ENCODE results near the gene CYBA. TPM values are rescaled to one million over a fixed set of nuclear protein-coding genes. Genes with fewer than 3 reads are reported as not detected.
A peak's percentile ranks its signal among the peaks of the same experiment; 100 is the strongest.
"Not testable (repeated sequence)": the region's sequence is repeated elsewhere in the genome, so short reads cannot be mapped to it uniquely, and the experiment has no call there.

The CYBA gene
- total RNA-seq, 1 donor from 2014 or later, result 1.0 TPM

DNA sequence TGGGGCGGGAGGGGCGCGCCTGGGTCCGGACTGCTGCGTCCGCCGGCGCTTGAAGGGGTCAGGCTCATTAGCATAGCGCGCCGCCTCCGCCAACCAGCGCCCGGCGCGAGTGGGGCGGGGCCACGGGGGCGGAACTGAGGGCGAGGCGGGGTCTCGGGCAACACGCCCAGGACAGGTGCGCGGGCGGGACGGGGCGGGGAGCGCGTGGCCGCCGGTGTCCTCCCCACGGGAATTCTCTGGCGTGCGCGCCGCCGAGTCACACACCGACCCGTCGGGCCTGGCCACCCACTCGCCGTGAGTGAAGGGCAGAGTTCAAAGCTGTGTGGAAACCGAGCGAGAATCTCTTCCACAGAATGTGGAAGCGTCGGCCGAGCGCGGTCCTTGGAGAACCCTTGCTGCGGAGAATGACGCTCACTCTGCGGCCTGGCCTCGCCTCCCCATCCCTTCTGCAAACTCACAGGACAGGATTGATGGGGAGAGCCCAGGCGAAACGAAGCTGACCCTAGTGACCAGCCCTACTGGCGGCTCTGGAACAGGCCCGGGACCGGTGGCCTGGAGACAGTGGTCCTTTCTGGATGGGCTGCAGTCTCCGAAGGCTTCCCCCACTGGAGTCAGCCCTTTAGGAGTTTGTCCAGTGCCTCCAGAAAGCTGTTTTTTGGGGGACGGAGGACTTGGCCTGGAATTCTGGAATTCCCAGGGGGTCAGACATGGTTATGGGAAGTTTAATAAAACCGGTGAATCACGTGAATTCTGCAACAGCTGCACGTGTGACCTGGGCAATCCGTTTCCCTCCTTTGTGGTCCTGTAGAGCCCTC lies 35.8 kb upstream of the CYBA start, which contains the start of gene SNAI3:
SNAI3 (minus strand) TSS at position 69 of the 815 bp plus-strand sequence. CDS start 101 bp downstream, outside the sequence.
- peak; percentile 79 for DNase-seq (ENCODE audit: low read depth)

DNA sequence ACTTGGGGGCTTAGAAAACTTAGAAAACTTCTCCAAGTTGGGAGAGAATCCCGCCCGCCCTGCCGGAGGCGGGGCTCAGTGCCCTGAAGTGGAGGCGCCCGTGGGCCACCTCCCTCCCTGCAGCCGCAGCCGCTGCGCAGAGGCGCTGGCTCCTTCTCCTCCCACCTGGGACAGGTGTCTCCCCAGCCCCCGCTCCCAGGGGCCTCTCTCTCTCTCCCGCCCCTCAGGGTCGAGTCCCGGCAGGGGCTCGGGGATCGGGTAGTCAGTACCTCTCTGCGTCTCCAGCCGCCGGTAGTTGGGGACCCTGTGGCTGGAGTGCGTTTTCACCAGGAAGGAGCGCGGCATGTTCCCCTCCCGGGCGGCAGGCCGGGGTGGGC lies 35.2 kb upstream of the CYBA start:
- DNase-seq (ENCODE audit: low read depth), result no peak

DNA sequence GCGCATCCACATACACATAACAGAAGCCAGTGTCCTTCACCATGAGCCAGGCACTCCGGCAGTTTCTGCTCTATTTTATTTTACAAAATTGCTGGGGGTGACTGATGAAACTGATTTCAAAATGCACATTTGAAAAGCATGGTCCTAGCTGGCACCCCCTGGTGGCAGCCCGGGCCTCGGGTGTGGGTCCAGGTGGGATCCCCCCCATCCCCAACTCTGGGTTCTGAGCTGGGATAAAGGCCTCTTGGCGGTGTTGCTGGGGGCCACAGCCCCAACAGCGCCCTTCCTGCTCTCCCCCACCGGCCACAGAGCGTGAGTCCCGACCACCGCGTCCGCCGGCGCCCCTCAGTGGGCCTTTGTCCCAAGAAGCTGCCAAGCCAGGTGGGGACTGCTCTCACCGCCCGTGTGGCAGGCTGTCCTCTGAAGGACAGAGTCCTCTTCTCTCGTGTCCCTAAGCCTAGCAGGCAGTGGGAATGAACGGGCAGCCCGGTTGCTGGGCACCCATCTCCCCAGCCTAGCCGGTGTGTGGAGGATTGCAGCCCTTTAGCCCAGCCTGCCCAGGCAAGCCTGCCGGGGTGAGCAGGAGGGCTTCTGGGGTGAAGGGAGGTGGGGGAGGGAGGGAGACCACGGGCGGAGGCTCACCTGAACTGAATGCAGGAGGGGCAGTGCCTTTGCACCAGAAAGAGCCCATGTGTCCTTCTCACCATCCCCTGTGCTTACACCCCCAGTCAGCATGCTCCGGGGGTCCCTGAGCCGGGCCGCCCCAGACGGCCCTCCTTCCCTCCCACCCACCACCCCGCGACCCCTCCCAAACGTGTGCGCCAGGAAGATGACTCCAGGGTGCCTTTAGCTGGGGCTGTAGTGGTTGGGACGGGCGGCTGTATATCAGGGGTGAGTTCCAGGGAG lies 34.6 kb upstream of the CYBA start:
- peak; percentile 35 for DNase-seq (ENCODE audit: low read depth)

DNA sequence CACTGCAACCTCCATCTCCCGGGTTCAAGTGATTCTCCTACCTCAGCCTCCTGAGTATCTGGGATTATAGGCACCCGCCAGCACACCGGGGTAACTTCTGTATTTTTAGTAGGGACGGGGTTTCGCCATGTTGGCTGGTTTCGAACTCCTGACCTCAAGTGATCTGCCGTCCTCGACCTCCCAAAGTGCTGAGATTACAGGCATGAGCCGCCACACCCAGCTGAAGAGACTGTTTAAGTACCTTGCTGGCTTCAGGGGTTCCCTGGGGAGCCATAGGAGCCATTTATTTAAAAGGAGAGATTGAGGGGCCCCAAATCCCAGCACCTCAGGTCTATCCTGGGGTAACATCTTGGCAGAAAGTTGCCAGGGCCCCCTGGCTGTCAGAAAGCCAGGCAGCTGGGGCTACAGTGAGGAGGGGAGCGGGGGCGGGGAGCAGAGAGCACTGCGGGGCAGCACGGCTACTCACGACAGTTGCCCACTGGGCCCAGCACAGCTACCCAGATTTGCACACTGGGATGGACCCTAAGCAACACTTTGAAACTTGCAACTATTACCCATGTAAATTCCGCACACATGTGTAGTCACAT lies 33.8 kb upstream of the CYBA start:
- DNase-seq (ENCODE audit: low read depth), result no peak

DNA sequence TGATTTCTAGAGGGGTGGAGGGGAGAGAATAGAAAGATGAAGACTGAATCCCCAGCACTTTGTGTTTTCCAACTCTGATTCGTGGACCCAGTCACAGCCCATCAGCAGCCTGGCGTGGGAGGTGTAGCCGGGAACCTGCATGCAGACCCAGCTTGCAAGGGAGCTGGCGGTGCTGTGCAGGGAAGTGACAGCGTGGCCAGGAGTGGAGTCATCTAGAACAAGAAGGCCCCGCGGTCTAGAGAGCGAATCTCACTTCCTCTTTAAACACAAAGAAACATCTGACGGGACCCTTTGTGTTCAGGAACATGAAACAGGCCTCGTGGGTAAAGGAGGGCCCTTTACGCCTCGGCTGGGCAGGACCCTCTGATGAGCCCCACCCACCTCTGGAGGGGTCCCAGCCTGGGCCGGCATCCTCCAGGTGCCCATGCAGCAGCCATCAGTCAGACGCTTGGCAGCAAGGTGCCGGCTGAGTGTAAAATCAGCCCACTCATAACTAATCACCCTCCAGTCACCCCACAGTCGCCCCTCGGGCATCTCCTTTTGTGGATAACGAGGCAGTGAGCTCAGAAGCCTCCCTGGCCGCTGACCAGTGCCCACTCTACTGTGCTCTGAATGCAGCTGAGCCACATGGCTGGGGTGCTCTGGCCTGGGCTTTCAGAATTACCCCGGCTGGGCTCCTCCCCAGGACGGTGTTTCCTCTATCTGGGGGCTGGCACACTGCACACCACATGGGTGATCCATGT lies 31.0 kb upstream of the CYBA start:
- DNase-seq (ENCODE audit: low read depth), result no peak

DNA sequence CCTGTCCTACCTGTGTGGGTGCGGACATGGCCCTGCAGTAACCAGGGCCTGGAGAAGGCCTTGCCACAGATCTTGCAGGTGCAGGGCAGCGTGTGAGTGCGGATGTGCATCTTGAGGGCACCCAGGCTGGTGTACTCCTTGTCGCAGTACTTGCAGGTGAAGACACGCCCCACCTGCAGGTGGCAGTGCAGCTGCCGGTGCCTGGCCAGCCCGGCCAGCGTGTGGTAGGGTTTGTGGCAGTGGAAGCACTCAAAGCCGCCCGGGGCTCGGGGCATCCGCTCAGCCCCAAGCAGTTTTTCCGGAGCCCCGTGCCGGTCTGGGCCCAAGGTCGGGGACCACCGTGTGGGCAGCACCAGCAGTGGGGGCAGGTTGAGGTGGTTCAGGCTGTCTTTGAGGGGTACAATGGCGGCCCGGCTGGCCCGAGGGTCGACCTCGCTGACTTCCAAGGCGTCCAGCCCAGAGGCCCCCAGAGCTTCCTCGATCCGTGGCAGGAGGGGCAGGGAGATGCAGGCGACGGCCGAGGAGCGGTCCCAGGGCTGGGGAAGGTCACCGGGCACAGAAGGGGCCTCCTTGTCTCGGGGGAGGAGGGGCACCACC lies 30.3 kb upstream of the CYBA start:
- DNase-seq (ENCODE audit: low read depth), result no peak

DNA sequence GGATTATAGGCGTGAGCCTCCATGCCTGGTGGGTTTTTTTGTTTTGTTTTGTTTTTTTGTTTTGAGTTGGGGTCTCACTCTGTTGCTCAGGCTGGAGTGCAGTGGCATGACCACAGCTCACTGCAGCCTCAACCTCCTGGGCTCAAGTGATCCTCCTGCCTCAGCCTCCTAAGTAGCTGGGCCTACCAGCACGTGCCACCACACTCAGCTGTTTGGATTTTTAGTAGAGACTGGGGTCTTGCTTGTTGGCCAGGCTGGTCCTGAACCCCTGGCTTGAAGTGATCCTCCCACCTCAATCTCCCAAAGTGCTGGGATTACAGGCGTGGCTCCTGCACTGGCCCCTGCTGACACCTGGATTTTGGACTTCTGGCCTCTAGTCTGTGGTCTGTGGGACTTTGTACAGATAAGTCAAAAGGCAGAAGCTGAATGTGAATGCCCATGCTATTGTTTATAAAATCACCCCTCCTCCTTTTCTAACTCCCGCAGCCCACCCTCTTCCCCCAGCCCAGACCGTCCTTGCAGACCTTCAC lies 29.8 kb upstream of the CYBA start:
- DNase-seq (ENCODE audit: low read depth), result no peak

DNA sequence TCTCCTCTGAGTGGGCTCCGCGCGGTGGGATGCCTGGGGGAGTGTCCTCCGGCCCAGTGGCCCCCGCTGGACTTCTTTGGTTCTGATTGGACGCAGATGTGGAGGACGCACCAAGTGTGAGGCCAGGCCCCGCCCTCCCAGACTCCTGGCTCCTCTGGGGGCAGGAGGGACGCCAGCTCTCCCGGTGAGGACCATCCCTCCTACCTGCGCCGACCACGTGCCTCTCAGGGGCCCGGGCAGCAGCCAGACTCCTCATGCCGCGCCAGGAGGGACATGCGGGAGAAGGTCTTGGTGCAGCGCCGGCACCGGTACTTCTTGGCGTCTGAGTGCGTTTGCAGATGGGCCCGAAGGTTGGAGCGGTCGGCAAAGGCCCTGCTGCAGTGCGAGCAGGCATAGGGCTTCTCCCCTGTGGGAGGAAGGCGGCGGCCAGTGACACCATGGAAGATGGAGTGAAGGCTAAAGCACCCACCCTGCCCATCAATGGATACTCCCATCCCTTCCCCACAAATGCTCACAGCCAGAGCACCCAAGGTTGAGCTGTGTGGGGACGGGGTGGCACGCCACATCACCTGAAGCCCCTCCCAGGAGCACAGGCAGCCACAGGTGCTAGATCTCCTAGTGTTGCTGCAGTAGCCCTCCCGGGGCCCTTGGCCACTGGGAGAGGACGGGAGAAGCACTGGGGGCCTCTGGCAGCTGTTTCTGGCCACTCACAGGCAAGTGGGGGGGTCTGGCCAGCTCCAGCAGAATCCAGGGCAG lies 27.5 kb upstream of the CYBA start:
- DNase-seq (ENCODE audit: low read depth), result no peak

DNA sequence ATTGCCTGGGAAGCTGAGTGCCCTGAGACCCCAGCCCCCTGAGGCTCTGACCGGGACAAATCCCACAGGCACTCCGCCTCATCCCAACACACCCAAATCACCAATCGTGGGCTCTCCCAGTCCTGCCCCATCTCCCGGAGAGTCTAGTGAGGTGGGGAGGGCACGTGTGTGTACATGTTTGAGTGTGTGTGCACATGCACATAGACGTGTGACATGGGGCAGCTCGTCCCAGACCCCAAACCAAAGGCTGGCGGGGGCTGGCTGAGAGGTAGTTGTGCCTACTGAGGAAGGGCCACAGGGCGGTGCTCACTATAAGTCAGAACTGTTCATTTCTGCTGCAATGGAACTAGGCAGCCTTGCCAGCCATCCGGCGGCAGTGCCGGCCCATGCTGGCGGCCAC lies 26.9 kb upstream of the CYBA start:
- DNase-seq (ENCODE audit: low read depth), result no peak

DNA sequence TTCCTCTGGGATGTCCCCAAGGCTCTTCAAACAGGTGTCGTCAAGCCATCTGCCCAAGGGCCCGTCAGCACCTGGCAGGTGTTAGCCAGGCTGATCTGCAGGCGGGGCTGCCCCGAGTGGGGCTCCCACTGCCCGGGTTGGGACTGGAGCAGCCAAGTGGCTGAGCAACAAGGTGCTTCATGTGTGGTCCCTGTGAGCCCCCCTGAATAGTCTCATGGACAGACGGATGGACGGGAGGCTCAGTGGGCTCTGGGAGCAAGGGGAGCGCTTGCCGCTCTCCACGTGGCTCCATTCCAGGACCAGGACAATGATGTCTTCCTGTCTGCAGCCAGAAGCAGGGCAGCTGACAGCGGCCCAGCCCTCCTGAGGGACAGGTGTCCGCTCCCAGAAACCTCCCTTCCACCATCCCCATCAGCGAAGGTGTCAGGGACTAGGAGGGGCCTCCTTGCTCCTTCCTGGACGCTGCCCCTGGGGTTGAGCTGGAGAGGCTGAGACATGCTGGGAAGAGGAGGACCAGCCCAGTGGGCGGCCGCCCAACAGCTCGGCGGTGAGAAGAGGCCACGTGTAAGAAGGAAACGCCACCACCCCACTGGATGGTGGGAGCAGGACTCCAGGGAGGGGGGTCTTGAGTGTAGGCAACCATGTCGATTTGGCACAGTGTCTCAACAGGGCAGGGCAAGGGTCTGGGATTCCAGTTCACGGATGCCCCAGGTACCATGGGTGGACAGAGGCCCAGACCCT lies 25.8 kb upstream of the CYBA start:
- no peak for DNase-seq (ENCODE audit: low read depth)

DNA sequence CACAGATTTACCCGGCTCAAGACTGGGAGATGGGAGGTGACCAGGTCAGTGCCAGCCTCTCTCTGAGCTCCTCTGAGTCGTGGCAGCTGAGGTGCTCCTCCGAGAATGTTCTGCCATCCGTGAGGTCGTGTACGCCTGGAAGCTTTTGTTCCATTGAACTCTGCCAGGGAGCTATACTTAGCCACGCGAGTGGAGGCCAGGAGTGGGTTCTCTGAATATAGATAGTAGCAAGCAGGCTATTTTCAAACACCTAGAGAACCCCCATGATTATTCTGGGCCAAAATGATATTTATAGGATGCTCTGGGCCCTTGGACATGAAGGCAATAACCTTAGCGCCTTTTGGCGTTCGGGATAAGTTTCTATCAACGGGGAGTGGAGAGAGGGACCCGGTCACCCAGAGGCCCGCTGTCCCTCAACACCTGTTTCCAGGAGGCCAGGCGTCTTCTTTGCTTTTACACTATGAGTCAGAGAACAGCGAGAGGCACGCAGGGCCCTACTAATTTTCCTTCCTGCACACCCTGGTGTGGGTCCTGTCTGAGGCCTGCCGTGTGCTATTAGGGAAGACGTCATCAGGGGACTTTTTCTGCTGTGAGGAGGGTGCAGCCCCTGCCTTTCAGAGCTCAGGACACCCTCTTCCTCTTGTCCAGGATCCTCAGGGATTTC lies 23.0 kb upstream of the CYBA start:
- DNase-seq (ENCODE audit: low read depth), result peak; percentile 71

DNA sequence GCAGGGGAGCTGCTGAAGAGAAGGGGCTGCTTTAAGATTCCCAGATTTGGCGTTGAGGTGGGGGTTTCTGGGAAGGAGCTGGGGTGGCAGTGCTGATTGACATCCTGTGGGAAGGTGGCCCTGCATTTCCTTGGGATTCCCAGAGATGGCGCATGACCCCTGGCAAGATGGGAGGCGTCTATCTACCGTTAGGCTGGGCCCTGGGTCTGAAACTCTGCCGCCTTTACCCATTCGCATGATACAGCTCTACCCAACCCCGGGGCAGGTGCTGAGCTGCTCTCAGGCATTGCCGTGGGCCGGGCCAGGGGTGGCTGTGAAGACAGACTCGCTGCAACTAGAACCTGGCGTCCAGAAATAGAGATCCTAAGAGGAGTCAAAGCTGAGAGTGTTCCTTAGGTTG lies 21.9 kb upstream of the CYBA start:
- no peak for DNase-seq (ENCODE audit: low read depth)

DNA sequence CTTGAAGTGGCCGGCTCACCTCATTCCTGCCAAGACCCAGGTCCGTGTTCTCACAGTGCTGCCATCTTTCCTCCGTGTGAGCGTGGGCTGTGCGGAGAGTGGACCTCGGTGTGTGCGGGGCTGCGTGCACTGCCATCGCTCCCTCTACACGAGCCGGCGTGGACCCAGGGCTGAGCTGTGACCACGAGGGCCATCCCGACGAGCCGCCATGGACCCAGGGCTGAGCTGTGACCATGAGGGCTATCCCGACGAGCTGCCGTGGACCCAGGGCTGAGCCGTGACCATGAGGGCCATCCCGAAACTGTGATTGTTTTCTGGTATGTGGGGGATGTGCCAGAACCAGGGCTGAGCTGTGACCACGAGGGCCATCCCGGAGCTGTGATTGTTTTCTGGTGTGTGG lies 21.0 kb upstream of the CYBA start:
- DNase-seq (ENCODE audit: low read depth), result no peak

DNA sequence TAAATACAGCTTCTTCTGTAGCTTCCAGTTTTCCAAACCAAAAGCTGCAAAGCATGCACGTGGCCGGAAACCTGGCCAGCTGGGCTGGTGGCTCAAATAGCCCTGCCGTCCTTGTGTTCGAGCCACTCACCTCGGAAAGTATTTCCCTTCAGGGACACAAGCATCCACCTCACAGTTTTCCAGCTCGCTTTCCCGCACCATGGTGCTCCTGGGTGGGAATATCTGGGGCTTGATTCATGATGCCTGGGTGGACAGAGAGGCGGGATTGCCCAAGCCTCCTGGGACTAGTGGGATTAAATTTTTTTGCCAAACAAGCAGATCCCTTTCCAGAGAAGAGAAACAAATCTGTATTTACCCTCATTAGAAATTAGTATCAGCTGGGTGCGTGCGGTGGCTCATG lies 19.1 kb upstream of the CYBA start:
- no peak for DNase-seq (ENCODE audit: low read depth)

DNA sequence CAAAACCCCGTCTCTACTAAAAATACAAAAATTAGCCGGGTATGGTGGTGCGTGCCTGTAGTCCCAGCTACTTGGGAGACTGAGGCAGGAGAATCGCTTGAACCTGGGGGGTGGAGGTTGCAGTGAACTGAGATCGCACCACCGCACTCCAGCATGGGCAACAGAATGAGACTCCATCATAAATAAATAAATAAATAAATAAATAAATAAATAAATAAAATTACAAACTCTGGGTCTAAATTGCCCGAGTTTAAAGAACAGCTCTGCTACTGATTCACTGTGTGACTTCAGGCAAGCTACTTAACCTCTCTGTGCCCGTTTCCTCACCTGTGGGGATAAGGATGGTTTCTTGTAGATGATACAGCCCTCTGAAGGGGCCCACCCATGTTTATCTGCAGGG lies 18.6 kb upstream of the CYBA start:
- DNase-seq (ENCODE audit: low read depth), result not testable (repeated sequence)

DNA sequence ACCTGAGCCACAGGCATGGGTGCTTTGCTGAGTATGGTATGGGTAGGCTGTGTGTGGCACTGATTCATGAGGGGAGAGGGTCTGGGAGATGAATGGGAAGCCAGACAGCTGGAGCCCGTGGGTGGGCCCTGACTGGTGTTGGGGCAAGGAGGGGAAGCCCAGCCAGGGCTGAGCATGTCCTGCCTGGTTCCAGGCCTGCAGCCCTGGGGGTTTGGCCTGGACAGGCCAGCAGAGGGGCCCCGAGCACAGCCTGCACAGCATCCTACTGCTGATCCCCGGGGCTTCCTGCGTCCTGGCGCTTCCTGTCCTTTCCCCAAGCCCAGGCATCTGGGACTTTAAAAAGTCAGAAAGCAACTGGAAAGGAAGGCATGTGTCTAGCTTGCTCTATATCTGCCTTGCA lies 16.6 kb upstream of the CYBA start:
- no peak for DNase-seq (ENCODE audit: low read depth)

DNA sequence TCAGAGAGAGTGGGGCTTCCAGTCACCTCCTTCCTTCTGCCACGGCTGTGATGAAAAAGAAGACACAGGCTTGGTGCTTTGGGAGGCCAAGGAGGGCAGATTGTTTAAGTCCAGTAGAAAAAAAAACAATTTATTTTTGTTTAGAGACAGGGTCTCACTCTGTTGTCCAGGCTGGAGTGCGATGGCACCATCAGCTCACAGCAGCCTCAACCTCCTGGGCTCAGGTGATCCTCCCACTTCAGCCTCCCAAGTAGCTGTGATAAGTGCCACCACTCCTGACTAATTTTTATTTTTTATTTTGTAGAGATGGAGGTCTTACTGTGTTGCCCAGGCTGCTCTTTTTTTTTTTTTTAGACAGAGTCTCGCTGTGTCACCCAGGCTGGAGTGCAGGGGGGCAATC lies 14.7 kb upstream of the CYBA start:
- DNase-seq (ENCODE audit: low read depth), result no peak

DNA sequence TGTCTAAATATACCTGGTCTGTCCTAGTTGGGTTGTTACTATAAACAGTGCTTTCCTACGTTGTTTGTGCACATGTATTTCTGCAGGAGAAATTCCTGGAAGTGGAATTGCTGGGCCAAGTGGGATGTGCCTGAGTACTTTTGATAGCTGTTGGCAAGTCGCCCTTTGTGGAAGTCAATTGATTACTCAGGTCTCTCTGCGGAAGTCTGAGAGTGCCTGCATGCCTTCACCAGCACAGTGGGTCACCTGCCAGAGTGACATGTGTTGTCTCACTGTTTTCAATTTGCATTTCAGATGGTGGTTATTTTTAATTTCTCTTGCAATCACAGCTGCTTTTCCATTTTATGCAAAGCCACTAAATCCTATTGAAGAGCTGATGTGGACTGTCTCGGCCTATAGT lies 14.3 kb upstream of the CYBA start:
- DNase-seq (ENCODE audit: low read depth), result no peak
